Jurkat, Clone E6-1 (cell line): ENCODE measurements around the gene FBXL14.
"Not testable (repeated sequence)": the region's sequence is repeated elsewhere in the genome, so short reads cannot be mapped to it uniquely, and the experiment has no call there.

Experiments
- DNase-seq: peaks from one replicate; pipeline ENCODE4 v3.0.0-alpha.2; 2011; ENCODE audit warnings: low read depth, low spot score
- H3K4me3 ChIP-seq: 2 replicates; pipeline ENCODE4 v1.5.1; 2011; ENCODE audit warnings: mild to moderate bottlenecking, low read length, control low read depth, moderate library complexity

FBXL14 gene

GRCh38 chr12:1602706-1603105, 8.3 kb upstream of the FBXL14 start:
- DNase-seq, H3K4me3 ChIP-seq: not testable (repeated sequence)

DNA sequence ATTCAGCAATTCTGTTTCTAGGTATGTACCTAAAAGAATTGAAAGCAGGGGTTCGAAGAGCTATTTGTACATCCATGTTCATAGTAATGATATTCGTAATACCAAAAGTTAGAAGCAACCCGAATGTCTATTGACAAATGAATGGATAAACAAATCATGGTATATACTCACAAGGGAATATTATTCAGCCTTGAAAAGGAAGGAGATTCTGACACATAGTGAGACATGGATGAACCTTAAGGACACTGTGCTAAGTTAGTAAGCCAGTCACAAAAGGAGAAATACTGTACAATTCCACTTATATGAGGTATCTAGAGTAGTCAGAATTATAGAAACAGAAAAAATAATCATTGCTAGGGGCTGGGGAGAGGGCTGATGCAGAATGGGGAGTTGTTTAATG, 4.4 kb upstream of the FBXL14 start:
- H3K4me3 ChIP-seq: no peak overlapping the region
- DNase-seq: no peak

GRCh38 chr12:1595690-1596347, 1.4 kb upstream of the FBXL14 start:
- no peak for DNase-seq
- no peak overlapping the region for H3K4me3 ChIP-seq

DNA sequence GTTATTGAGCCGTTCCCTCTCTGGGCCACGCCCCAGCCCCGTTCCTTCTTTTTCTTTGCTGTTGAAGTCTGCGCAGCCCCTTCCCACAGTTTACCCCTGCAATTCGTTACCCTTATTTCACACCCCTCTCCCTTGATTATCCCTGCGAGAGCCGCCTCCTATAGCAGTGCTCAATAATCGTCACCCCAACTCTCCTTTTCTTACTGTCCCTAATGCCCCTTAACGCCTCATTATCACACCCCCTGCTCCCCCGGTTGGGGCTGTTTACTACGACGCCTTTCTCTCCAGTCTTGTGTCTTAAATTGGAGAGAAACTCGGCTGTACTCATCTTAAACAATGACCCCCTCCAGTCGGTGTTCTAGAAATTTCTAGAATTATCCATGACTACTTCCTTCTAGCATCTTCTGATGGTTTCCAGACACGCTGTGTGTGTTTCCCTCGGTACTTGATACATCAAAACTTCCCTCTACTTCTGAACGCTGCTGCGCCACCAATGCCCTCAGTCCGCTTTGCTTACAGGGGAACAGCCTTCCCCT, 713 bp upstream of the FBXL14 start:
- DNase-seq: no peak
- H3K4me3 ChIP-seq: peak overlapping the region; percentile 63

GRCh38 chr12:1594006-1594260, 448 bp downstream of the FBXL14 start:
- H3K4me3 ChIP-seq: peak overlapping the region; percentile 63
- no peak for DNase-seq

GRCh38 chr12:1593174-1594005, 991 bp downstream of the FBXL14 start:
- peak overlapping the region; percentile 63 for H3K4me3 ChIP-seq
- DNase-seq: peak; percentile 57

DNA sequence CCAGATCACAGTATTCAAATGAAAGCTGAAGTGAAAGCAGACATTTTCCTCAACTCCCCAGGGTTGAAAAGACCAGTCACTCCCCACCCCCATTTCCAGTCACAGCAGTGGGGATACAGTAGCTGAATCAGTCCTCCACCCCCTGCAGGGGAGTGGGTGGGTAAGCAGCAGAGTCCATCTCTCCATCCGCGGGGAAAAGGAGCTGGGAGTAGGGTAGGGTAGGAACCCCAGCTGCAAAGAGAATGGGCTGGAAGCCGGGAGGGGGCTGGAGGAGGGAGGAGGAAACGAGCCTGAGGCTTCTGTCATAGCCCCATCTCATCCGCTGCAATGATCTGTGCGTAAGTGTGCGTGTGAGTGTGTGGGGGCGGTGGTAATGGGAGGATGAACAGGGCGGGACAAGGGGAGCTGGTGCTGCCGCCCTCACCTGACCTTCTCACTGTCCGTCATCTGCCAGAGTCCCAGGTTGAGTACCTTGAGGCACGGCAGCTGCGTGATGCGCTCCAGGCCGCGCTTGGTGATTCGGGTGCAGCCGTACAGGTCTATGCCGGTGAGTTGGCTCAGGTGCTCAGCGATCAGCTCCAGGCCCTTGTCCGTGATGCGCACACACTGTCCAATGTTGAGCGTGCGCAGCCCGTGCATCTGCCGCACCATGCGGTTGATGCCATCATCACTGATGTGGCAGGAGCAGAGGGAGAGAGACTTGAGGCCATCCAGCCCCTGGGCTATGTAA, 1.8 kb downstream of the FBXL14 start:
- no peak for DNase-seq
- peak overlapping the region; percentile 63 for H3K4me3 ChIP-seq

GRCh38 chr12:1591543-1591942, 2.8 kb downstream of the FBXL14 start:
- H3K4me3 ChIP-seq: no peak overlapping the region; the same call in 1 of the 2 replicates
- no peak for DNase-seq

DNA sequence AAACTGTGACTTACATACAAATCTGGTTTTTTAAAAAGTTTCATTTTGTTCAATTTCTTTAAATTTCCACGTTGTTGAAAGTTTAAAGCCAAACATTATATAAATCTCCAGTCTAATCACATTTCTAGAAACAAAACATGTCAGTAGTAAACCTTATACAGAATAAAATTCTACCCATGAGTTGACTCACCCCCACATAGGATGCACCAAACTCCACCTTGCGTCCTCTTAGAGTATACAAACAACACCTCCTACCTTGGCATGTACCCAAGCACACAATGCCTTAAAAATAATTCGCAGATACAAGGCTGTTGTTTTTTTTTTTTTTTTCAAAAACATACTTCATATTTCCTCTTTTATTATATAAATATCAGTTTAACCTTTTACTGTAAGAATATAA, 3.3 kb downstream of the FBXL14 start:
- H3K4me3 ChIP-seq: no peak overlapping the region

GRCh38 chr12:1590221-1590979, 4.0 kb downstream of the FBXL14 start:
- DNase-seq: no peak
- H3K4me3 ChIP-seq: no peak overlapping the region

More for the DNA sequence above, 3.3 kb downstream of the FBXL14 start:
- no peak for DNase-seq

GRCh38 chr12:1588575-1588947, 5.8 kb downstream of the FBXL14 start:
- no peak for DNase-seq
- no peak overlapping the region for H3K4me3 ChIP-seq

- no peak overlapping the region for H3K4me3 ChIP-seq
- no peak for DNase-seq
Observed at GRCh38 chr12:1587927-1588574, 6.3 kb downstream of the FBXL14 start.

DNA sequence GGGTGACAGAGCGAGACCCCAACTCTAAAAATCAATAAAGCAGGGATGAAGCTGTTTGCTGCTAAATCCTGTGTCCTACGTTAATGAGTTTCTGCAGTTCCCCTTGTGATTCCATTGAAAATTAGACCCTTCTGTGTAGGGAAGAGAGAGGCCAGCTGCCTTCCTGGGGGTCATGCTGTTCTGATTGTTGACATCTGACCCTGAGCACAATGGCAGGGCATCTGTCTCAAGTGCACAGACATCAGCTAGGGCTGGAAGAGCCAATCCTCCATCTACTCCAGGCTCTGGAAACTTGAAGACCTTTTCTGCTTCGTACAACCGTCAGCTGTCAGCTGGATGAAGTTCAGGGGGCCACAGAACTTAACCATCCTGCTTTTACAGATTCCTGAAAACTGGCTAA, 10.1 kb downstream of the FBXL14 start:
- H3K4me3 ChIP-seq: no peak overlapping the region
- no peak for DNase-seq

- H3K4me3 ChIP-seq: no peak overlapping the region
- DNase-seq: peak; percentile 80
Observed at GRCh38 chr12:1583421-1584078, 10.8 kb downstream of the FBXL14 start.

DNA sequence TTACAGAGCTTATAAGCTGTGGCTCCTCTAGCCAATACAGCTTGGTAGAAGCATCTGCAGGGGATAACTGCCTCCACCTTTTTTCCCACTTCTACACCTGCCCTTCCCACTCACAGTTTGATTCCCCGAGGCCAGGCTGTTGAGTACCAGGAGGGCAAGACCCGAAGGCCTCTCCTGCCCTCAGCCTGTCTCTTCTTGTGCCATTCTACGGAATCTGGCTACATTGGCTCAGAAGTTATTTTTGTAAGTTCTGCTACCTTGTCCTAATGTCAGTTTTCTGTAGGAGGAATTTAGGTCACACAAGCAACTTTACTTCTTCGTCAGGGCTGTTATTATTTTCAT, 11.7 kb downstream of the FBXL14 start:
- no peak overlapping the region for H3K4me3 ChIP-seq
- DNase-seq: no peak

GRCh38 chr12:1581973-1582708, 12.2 kb downstream of the FBXL14 start:
- no peak overlapping the region for H3K4me3 ChIP-seq
- no peak for DNase-seq

- DNase-seq: no peak
- no peak overlapping the region for H3K4me3 ChIP-seq
Observed at GRCh38 chr12:1580526-1580925, 13.9 kb downstream of the FBXL14 start.
